ACC112 (cell line): ENCODE data around the gene ANKDD1B.

ENCODE experiments used
- H2AFZ ChIP-seq: fragments of 200-600 bp; sonication (generic); one replicate; pipeline ENCODE4 v1.6.0; 2017; ENCODE audit warnings: antibody characterized with exemption, low read length; ENCODE audit not compliant: unreplicated experiment
- H3K27ac ChIP-seq: fragments of 200-600 bp; sonication (generic); 2 replicates; pipeline ENCODE4 v1.5.1; 2014; ENCODE audit warnings: low read depth, mild to moderate bottlenecking, antibody characterized with exemption, low read length, moderate library complexity
- H3K27me3 ChIP-seq: fragments of 200-600 bp; sonication (generic); 2 replicates; pipeline ENCODE4 v1.6.1; 2014; ENCODE audit warnings: mild to moderate bottlenecking, antibody characterized with exemption, low read length, moderate library complexity, mixed read lengths; ENCODE audit not compliant: insufficient read depth
- H3K36me3 ChIP-seq: fragments of 200-600 bp; sonication (generic); 2 replicates; pipeline ENCODE4 v1.6.1; 2016; ENCODE audit warnings: mild to moderate bottlenecking, antibody characterized with exemption, low read length, moderate library complexity, mixed read lengths; ENCODE audit not compliant: insufficient read depth
- H3K4me1 ChIP-seq: fragments of 200-600 bp; sonication (generic); one replicate; pipeline ENCODE4 v1.6.1; 2016; ENCODE audit warnings: low read length, mixed read lengths; ENCODE audit not compliant: insufficient read depth, unreplicated experiment, control insufficient read depth
- H3K4me3 ChIP-seq: fragments of 200-600 bp; sonication (generic); 2 replicates; pipeline ENCODE4 v1.5.1; 2014; ENCODE audit warnings: mild to moderate bottlenecking, low read depth, low read length
- H3K79me2 ChIP-seq: fragments of 200-600 bp; sonication (generic); one replicate; pipeline ENCODE4 v1.6.0; 2016; ENCODE audit warnings: low read length; ENCODE audit not compliant: control insufficient read depth, unreplicated experiment, insufficient read depth

The ANKDD1B gene

DNA sequence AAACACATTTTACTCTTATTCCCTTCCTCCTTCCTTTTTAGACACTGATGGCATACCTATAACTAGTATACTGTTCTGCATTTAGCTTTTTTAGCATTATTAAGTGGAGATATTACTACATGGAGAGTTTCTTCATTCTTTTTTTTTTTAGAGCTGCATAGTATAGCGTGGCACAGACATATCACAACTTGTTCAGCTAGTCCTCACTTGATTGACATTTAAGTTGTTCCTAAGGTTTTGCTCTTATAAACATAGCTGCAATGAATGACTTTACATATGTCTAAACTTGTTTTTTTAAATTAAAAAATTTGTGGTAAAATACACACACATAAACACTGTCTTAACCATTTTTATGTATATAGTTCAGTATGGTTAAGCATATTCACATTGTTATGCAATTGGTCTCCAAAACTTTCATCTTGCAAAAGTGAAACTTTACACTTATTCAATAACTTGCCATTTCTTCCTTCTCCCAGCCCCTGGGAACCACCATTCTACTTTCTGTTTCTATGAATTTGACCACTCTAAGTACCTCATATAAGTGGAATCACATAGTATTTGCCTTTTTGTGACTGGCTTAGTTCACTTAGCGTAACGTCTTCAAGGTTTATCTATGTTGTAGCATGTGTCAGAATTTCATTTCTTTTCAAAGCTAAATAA is 48.7 kb downstream of the ANKDD1B start:
- Histone ChIP-seq H3K36me3 (no peaks in the 10 kb centered on the region), H3K4me3 (no peak overlapping the region), H3K4me1 (peaks cover 3% of the 10 kb centered on the region), H3K27ac (no peak overlapping the region), H3K79me2 (no peaks in the 10 kb centered on the region), H2AFZ (no peak overlapping the region), H3K27me3 (no peaks in the 10 kb centered on the region)

DNA sequence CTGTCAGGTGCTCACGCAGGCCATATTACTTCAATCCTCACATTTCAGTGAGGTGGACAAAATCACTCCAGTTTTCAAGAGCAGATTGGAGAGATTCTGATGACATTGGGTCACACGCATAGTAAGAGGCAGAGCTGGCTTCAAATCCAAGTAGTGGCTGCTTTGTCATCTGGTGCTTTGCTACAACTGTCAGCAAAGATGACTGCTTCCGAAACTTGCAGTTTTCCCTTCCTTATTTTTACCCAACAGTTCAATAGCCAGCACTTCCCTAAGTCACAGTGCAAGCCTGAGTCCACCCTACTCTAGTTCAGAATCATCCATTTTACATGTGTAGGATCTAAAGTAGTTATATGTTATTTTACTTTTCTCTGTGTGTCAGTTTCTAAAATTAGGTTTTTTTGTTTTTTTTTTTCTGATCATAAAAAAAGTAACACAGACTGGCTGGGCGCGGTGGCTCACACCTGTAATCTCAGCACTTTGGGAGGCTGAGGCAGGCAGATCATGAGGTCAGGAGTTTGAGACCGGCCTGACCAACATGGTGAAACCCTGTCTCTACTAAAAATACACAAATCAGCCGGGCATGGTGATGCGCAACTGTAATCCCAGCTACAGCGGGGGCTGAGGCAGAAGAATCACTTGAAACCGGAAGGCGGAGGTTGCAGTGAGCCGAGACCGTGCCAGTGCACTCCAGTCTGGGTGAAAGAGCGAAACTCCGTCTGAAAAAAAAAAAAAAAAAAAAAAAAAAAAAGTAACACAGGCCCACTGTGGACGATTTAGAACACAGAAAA is 49.6 kb downstream of the ANKDD1B start:
- no peak overlapping the region for H3K27ac ChIP-seq
- no peak overlapping the region for H3K4me3 ChIP-seq
- no peaks in the 10 kb centered on the region for H3K36me3 ChIP-seq
- no peaks in the 10 kb centered on the region for H3K27me3 ChIP-seq
- no peak overlapping the region for H2AFZ ChIP-seq
- H3K79me2 ChIP-seq: no peaks in the 10 kb centered on the region
- peaks cover 3% of the 10 kb centered on the region for H3K4me1 ChIP-seq

DNA sequence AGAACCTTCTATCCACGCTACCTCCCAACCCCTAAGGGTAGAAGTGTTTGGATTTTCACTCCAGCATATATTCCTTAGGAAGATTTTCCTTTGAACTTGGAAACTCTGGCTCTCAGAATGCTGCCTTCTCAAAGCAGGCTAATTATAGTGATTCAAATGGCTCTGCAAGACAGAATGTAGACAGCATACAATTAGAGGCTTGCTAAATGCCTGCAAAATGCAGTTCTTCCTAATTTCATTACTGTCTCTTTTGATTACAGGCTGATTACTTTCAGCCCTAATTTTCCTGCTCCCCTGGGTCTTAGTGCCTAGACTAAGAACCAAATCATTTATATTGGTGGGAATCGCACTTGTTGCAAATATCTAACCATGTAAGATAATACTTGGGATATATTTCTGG is 50.8 kb downstream of the ANKDD1B start:
- H3K27ac ChIP-seq: no peak overlapping the region
- no peaks in the 10 kb centered on the region for H3K79me2 ChIP-seq
- H3K4me3 ChIP-seq: no peak overlapping the region
- no peaks in the 10 kb centered on the region for H3K27me3 ChIP-seq
- no peak overlapping the region for H2AFZ ChIP-seq
- no peaks in the 10 kb centered on the region for H3K36me3 ChIP-seq
- H3K4me1 ChIP-seq: no peaks in the 10 kb centered on the region

DNA sequence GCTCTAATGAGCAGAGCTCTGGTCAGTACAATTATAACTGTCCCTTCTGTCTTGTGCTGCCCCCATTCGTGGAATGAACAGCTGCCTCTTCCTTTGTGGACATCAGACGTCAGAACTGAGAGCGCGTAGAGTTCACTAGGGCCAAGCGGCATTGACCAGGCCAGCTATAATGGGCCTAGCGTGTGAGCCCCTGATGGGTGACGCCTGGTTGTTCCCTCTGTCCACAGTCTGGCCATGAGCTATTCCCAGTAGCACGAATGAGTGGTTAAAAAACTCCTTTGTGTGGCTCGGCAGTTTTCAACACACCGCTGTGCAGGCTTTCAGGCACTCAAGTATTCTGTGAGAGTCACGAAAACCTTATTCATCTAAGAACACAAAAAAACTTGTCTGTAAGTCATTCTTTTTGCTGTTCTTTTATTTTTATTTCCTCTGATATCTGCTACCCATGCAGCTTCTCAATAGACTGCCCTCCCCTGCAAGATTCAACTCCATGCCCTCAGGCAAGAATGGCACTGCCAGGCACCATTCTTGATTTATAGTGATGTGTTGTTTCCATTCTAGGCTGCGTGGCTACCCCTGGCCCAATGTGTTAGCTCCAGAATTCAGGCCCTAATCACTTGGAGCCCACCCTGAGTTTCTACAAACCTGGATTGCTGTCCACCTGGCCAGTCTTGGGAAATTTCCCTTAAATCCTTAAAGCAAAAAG is 52.5 kb downstream of the ANKDD1B start:
- Histone ChIP-seq H3K36me3 (no peaks in the 10 kb centered on the region), H3K4me1 (peaks cover 4% of the 10 kb centered on the region), H2AFZ (no peak overlapping the region), H3K4me3 (no peak overlapping the region), H3K27me3 (no peaks in the 10 kb centered on the region), H3K27ac (no peak overlapping the region), H3K79me2 (no peaks in the 10 kb centered on the region)

DNA sequence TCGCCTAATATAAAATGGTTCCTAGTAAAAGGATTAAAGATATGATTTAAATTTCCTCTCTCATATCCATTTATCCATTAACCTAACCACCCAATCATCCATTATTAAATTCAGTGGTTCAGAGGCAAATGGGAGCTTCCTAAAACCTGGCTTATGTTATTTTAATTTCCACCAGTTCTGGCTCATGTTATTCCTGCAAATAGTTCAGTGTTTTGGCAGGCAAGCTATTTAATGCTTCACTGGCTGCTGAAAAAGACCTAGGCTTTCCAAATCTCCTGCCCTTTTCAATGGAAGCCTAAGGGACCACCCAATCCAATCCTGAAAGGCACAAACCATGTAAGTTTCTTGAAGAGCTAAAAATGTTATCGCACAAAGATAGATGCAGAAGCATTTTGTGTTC is 53.7 kb downstream of the ANKDD1B start:
- Histone ChIP-seq H3K4me3 (no peak overlapping the region), H3K27ac (no peak overlapping the region), H3K27me3 (no peaks in the 10 kb centered on the region), H3K79me2 (no peaks in the 10 kb centered on the region), H3K4me1 (peaks cover 16% of the 10 kb centered on the region), H3K36me3 (no peaks in the 10 kb centered on the region), H2AFZ (no peak overlapping the region)

DNA sequence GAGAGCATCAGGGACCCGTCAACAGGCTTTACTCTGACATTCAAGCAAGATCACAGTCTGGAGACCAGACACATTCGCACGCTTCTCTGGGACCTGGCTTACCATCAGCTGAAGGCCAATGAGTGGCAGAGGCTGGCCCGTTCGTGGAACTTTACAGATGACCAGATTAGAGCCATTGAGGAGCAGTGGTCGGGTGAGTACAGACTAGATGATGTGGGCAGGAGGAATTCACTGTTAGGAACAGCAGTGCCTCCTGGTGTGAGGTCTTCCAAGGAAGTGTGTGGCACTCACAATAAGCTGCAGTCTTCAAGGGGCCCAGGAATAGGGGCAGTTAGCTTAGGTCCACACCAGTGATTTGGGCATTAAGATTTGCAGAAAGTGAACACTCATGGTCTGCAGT is 55.5 kb downstream of the ANKDD1B start:
- H3K27me3 ChIP-seq: no peaks in the 10 kb centered on the region
- no peak overlapping the region for H2AFZ ChIP-seq
- peaks cover 34% of the 10 kb centered on the region for H3K4me1 ChIP-seq
- no peak overlapping the region for H3K27ac ChIP-seq
- no peaks in the 10 kb centered on the region for H3K36me3 ChIP-seq
- no peak overlapping the region for H3K4me3 ChIP-seq
- no peaks in the 10 kb centered on the region for H3K79me2 ChIP-seq

DNA sequence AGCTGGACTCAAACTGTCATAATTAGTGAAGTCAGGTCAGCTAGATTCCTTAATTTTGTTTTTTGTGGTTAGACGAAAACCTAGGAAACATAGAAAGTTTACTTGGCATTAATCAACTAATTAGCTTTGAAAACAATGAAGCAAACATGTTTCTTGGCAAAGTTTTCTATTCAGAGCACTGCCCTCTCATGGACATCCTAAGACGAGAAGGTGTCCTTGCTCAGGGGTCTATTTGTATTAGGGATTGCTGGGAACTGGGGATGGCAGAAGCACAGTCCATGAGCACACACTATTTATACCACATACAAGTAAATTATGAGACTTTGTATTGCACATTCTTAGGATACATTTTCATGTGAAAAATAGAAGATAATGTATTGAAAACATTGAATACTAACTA is 56.3 kb downstream of the ANKDD1B start:
- no peaks in the 10 kb centered on the region for H3K27me3 ChIP-seq
- no peaks in the 10 kb centered on the region for H3K36me3 ChIP-seq
- H3K27ac ChIP-seq: no peak overlapping the region
- H3K4me3 ChIP-seq: no peak overlapping the region
- H3K79me2 ChIP-seq: no peaks in the 10 kb centered on the region
- H2AFZ ChIP-seq: no peak overlapping the region
- peaks cover 42% of the 10 kb centered on the region for H3K4me1 ChIP-seq

DNA sequence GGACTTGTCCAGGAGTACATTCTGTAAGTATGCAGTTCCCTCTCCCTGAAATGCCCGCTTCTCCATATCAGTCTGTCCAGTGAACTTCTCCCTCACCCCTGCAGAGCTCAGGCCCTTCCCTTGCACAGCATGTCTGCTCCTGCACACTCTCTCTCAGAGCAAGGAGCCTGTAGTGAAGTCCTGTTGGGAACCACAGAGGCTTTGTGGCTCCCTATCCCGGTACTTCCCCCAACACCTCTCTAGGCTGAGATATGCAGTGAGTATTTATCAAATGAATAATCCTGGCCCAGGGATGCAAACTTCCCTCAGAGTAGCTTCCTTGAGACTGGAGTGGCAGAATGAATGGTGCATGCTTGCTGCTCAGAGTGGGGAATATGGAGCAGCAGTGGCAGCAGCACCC is 57.2 kb downstream of the ANKDD1B start:
- no peak overlapping the region for H2AFZ ChIP-seq
- H3K79me2 ChIP-seq: no peaks in the 10 kb centered on the region
- no peak overlapping the region for H3K27ac ChIP-seq
- no peak overlapping the region for H3K4me3 ChIP-seq
- H3K36me3 ChIP-seq: no peaks in the 10 kb centered on the region
- H3K4me1 ChIP-seq: peaks cover 46% of the 10 kb centered on the region
- H3K27me3 ChIP-seq: no peaks in the 10 kb centered on the region

DNA sequence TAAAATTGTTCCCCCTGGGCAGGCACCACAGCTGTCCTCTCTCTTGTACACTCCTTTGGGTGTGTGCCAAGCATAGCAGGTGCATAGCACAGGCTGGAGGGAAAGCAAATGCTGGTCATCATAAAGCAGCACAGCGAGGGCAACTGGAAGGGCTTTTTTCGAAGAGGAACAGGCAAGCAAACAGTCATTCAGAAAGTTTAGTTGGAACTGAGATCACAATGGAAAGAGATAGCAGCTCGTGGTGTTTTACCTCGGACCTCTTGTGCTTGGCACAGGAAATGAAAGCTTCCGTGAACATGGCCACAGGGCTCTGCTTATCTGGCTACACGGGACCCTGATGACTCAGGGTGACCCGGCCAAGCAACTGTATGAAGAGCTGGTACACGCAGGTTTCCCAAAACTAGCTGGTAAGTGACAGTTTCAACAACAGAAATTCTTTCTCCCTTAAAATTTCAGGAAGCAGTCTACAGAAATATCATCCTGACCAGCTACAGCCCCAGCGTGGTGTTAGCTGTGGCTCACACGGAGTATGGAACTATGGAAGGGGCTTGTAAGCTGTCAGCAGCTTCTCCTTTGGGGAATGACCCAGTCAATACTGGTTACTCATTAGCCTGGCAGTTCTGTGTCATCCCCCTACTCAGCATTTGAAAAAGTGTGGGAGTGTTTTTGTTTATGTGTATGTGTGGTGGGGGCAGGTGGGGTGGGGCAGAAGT is 57.9 kb downstream of the ANKDD1B start:
- Histone ChIP-seq H3K36me3 (no peaks in the 10 kb centered on the region), H2AFZ (no peak overlapping the region), H3K4me1 (peaks cover 46% of the 10 kb centered on the region), H3K27me3 (no peaks in the 10 kb centered on the region), H3K27ac (no peak overlapping the region), H3K4me3 (no peak overlapping the region), H3K79me2 (no peaks in the 10 kb centered on the region)

DNA sequence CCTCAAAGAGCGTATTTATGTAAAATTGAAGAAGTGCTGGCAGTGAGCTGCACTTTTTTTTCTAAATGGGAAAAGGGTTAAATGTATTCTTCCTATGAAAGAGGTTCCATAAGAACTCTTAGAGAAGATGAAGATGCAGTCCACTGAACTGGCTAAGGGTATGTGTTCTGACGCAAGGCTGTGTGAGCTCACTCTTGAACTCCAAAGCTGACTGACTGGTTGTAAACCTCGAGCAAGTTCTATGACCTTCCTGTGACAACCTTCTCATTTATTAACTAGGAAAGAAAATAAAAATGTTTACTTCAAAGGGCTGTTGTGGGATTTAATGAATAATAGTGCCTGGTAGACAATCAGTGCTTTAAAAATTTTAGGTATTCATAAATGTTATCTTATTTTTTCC is 59.3 kb downstream of the ANKDD1B start:
- no peaks in the 10 kb centered on the region for H3K79me2 ChIP-seq
- peak overlapping the region; percentile 73; the same call in 1 of the 2 replicates for H3K27ac ChIP-seq
- no peak overlapping the region for H2AFZ ChIP-seq
- no peak overlapping the region for H3K4me3 ChIP-seq
- no peaks in the 10 kb centered on the region for H3K36me3 ChIP-seq
- no peaks in the 10 kb centered on the region for H3K27me3 ChIP-seq
- peaks cover 46% of the 10 kb centered on the region for H3K4me1 ChIP-seq
